ENCODE results near the gene KAZALD1.

Gene KAZALD1

GRCh38 chr10:101099901-101100300 lies 38.1 kb downstream of the KAZALD1 start:
- no peak for FAIRE-seq

DNA sequence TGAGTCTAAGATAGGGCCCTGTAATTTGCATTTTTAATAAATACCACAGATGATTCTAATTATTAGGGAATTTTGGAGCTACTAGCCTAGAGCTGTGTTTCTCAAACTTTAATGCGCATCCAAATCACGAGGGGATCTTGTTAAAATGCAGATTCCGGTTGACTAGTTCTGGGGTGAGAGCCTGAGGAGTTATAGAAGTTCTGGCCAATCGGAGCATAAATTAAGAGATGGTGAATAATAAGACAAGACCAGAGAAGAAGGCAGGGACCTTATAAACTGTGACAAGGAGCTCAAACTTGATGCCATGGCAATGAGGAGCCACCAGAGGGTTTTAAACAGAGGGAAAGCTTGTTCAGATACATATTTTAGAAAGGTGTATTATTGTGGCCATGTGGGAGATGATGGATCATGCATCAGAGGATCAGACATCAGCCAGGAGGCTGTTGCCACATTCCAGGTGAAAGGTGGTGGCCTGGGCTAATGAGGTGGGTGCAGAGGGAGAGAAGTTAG lies 39.6 kb downstream of the KAZALD1 start:
- FAIRE-seq: no peak

DNA sequence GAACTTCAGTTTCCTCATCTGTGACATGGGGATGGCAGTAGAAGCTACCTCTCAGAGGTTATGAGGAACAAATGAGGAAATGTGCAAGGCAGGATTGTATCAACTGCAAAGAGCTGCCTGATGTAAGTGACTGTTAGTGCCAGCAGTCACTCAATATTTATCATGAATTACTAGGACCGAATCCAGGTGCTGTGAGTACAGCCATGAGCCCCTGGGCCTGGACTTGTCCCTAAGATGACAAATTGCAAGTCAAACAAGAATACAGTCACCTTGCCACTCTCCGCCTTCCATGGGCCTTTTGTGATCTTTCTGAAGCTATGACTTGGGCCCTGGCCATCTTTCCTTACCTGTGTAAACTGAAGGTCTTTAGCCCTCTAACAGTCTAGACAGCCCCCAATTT lies 41.6 kb downstream of the KAZALD1 start:
- FAIRE-seq: no peak

DNA sequence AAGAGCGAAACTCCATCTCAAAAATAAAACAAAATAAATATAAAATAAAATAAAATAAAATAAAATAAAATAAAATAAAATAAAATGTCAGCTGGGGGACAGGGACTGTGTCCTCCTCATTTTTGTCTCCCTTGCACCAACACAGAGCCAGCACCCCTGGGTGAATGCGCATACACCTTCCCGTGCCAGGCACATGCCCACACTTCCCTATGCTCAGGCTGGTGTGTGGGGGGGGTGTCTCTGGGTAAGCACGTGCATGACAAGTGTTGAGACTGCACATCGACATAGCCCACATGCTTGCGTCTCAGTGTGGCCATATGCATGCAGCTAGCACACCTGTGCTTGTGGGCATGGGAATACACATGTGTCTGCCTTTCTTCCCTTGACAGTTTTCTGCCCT lies 44.6 kb downstream of the KAZALD1 start:
- FAIRE-seq: no peak

DNA sequence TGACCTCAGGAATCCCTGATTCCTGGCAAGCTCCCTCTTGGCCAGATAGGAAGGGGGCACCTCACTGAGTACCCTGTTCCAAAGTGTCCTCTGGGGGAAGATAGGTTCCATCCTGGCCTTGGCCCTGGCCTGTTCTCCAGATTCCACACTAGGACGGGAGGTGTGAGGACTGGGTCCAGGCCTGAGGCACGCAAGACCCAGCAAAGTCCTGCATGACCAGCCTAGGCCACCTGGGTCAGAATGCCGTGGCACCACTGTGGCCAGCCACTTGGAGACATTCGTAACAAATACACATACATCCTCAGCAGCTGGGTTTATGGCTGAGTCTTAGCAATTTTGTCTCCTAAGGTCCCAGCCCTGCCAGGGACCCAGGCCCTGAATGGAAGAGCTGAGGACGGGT lies 46.0 kb downstream of the KAZALD1 start:
- FAIRE-seq: no peak

GRCh38 chr10:101110856-101111523 lies 49.2 kb downstream of the KAZALD1 start:
- no peak for FAIRE-seq

DNA sequence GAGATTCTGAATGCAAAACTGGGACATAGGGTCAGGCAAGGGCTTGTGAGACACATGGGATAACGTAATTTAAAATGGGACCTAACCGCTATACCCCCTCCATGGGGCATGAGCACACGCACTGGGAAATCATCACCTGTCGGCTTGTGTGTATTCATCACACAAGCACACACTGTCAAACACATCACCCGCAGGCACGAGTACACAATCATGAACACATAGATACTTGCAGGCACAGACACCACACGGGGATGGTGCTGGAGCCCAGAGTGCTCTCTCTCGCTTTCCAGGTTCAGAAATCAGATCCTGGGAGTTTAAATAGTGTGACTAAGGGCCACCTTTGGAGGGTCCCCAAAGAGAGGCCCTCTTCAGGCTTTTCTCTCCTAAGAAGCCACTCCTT lies 49.8 kb downstream of the KAZALD1 start:
- FAIRE-seq: no peak

GRCh38 chr10:101112799-101113594 lies 51.2 kb downstream of the KAZALD1 start:
- FAIRE-seq: no peak

- no peak for FAIRE-seq
Observed at GRCh38 chr10:101113890-101114403, 52.2 kb downstream of the KAZALD1 start.

GRCh38 chr10:101114646-101115045 lies 52.9 kb downstream of the KAZALD1 start:
- FAIRE-seq: no peak
